Esophagus muscularis mucosa (tissue), 4 donors: ENCODE data around the gene SMCR8.

Experiments used
- CTCF ChIP-seq, 3 experiments: fragments of 200-600 bp in 2 of 3; fragments of 450-650 bp in 1 of 3; sonication (generic) in 2 of 3; IDR thresholded peaks; one replicate each; pipeline ENCODE4 v1.5.1; 2017 to 2019; ENCODE audit warnings: antibody characterized with exemption in 3 of 3, mild to moderate bottlenecking in 2 of 3, moderate library complexity in 1 of 3
- EP300 ChIP-seq: sonication (generic); formaldehyde crosslinking; IDR thresholded peaks from one replicate; pipeline ENCODE4 v1.6.1; 2017; ENCODE audit warnings: antibody characterized with exemption
- POLR2A ChIP-seq: fragments of 450-650 bp; IDR thresholded peaks from one replicate; pipeline ENCODE4 v1.6.1; 2017; ENCODE audit warnings: antibody characterized with exemption, moderate library complexity, mild to moderate bottlenecking, low read depth

- TF ChIP-seq POLR2A (no peak), EP300 (no peak), CTCF (IDR thresholded peaks at IDR 0.05) (no peak)
Measured at GRCh38 chr17:18318771-18319450, 3.8 kb downstream of the SMCR8 start.
